Heart left ventricle (tissue), 16 donors: ENCODE measurements around the gene HSF5. TPM values are rescaled to one million over a fixed set of nuclear protein-coding genes. Genes with fewer than 3 reads are reported as not detected.

Source experiments
- ATAC-seq, 4 donors: fragments of 200-7000 bp; cut with Tn5 transposase; one replicate each; pipeline ENCODE4 v1.9.1; 2020 to 2022; ENCODE audit warnings: moderate library complexity in 4 of 4, mild to moderate bottlenecking in 3 of 4, moderate number of reproducible peaks in 1 of 4
- DNase-seq, 5 donors: peaks; one replicate each; pipeline ENCODE4 v3.0.0-alpha.2; 2020
- H3K27ac ChIP-seq, 12 donors: fragments of 200-600 bp; sonication (generic) in 4 of 12; one replicate each; pipeline versions ENCODE4 v1.5.0 to v1.8.0; 2016 to 2022; ENCODE audit warnings: mild to moderate bottlenecking in 2 of 12
- H3K27me3 ChIP-seq, 9 donors: fragments of 200-600 bp; sonication (generic) in 2 of 9; one replicate each; pipeline versions ENCODE4 v1.5.1 to v1.8.0; 2016 to 2022; ENCODE audit warnings: mild to moderate bottlenecking in 3 of 9
- H3K36me3 ChIP-seq, 9 donors: fragments of 200-600 bp; sonication (generic) in 2 of 9; one replicate each; pipeline versions ENCODE4 v1.5.0 to v1.8.0; 2018 to 2022; ENCODE audit warnings: mild to moderate bottlenecking in 2 of 9
- H3K4me1 ChIP-seq, 12 donors: fragments of 200-600 bp; sonication (generic) in 4 of 12; one replicate each; pipeline versions ENCODE4 v1.5.0 to v1.8.0; 2016 to 2022; ENCODE audit warnings: mild to moderate bottlenecking in 3 of 12
- H3K4me3 ChIP-seq, 12 donors: fragments of 200-600 bp; sonication (generic) in 4 of 12; one replicate each; pipeline versions ENCODE4 v1.5.0 to v1.8.0; 2017 to 2022; ENCODE audit warnings: mild to moderate bottlenecking in 9 of 12, moderate library complexity in 4 of 12
- H3K9me3 ChIP-seq, 12 donors: fragments of 200-600 bp; sonication (generic) in 4 of 12; one replicate each; pipeline versions ENCODE4 v1.5.0 to v1.8.0; 2016 to 2022; ENCODE audit warnings: mild to moderate bottlenecking in 1 of 12
- CTCF ChIP-seq, 12 donors: fragments of 200-600 bp; sonication (generic) in 4 of 12; IDR thresholded peaks; one replicate each; pipeline versions ENCODE4 v1.5.0 to v1.8.0; 2018 to 2022; ENCODE audit warnings: antibody characterized with exemption in 12 of 12, mild to moderate bottlenecking in 5 of 12
- POLR2A ChIP-seq, 2 donors: fragments of 450-650 bp; IDR thresholded peaks; one replicate each; pipeline ENCODE4 v1.6.1; 2017; ENCODE audit warnings: antibody characterized with exemption in 2 of 2, mild to moderate bottlenecking in 2 of 2, moderate library complexity in 2 of 2
- WGBS, 4 donors: extraction: QIAGEN DNeasy Blood & Tissue Kit in 2 of 4; methylation state at CpG; one replicate each; pipeline versions ENCODE4 v1.1.5 to v1.1.7; 2013 to 2018; 5-methylcytosine and 5-hydroxymethylcytosine counted together
- intact Hi-C, 10 donors: fragments of 100-400 bp; cut with DNase I; formaldehyde crosslinking; loops; one replicate each; pipeline versions ENCODE4 v1.11.1 to v1.14.2; 2022
- polyA plus RNA-seq, 2 donors: library from polyadenylated mRNA; stranded (reverse); fragments of 200-250 nt; gene quantifications; one replicate each; pipeline ENCODE4 v1.2.3, GENCODE V29; 2013
- total RNA-seq, 9 donors: library from RNA; depleted of rRNA in 2 of 9; stranded (reverse); fragments of >200 nt in 2 of 9; fragmentation: NEBNext Ultra II Directional in 3 of 9; extraction: Animal tissue kit (Norgen Biotek cat#: 25700) in 3 of 9; gene quantifications; one replicate each; pipeline versions ENCODE4 v1.1.0 to v1.2.4, GENCODE V29; 2016 to 2023
- donor health status: ischemic (EF 13 %, LVEDD 7.1; RV severe dilation, severe dysfunction).
- donor health status: healthy with polysubstance abuse.
- donor health status: DM: no; HTN: yes; CAD: no.
- donor health status: DM: no; HTN: no; CAD: no.
- donor health status: ischemic (EF 25% LVEDD 6.9; RV normal size, moderate dysfunction).
- donor health status: ischemic (EF 25% LVEDD 5.7; RV mildly dilated, moderate dysfunction).
- donor health status: healthy.
- donor health status: DM: yes; HTN: yes; CAD: no.
- donor health status: ischemic (EF 35%, LVEDD 5.7; RV mildly dilated, moderate dysfunction).
- donor health status: nonischemic (EF 11% LVEDD 7.7; RV severe dilation, severe dysfunction).
- donor health status: DM: yes; HTN: yes; CAD: no.
- donor health status: PGD.
- donor health status: ischemic (EF 29% LVEDD 5.4; RV normal size, mild dysfunction).
- donor health status: nonischemic (EF 23%, LVEDD 6.1; RV moderate dilation, normal function).

HSF5 gene
- total and polyA plus RNA-seq, 11 donors = 0.06 to 0.19 TPM; not detected in 9

GRCh38 chr17:58412064-58412703 is 76.0 kb downstream of the HSF5 start:
- H3K4me3 ChIP-seq = no peak overlapping the region
- H3K36me3 ChIP-seq = no peaks in the 10 kb centered on the region
- H3K9me3 ChIP-seq = no peaks in the 10 kb centered on the region
- H3K4me1 ChIP-seq = no peaks in the 10 kb centered on the region
- H3K27ac ChIP-seq = no peak overlapping the region
- TF ChIP-seq CTCF (IDR thresholded peaks at IDR 0.05) = no peak
- TF ChIP-seq POLR2A (IDR thresholded peaks at IDR 0.05) = no peak
- ATAC-seq (no peak), DNase-seq (no peak)
- intact Hi-C loops = loop anchor here in 6 of 10 donors (5.0 to 10.0 kb wide), 4 partner anchors 55 to 167 kb away; partner anchors contain the start of gene TSPOAP1 (in 3 of the 6)
- WGBS, 4 donors = 90 to 97% (median 95%) methylated on average over 1 of the region's 1 CpG
- H3K27me3 ChIP-seq = peaks cover 0 to 3% (median 0%) of the 10 kb centered on the region in 9 donors

- 58 to 78% (median 73%) methylated on average over 1 of the region's 1 CpG for WGBS, 4 donors
- Histone ChIP-seq H3K4me1 (no peaks in the 10 kb centered on the region), H3K27ac (no peak overlapping the region), H3K9me3 (no peaks in the 10 kb centered on the region), H3K4me3 (no peak overlapping the region), H3K27me3 (peaks cover 0 to 6% (median 0%) of the 10 kb centered on the region in 9 donors), H3K36me3 (no peaks in the 10 kb centered on the region)
- TF ChIP-seq POLR2A (IDR thresholded peaks at IDR 0.05) = no peak
- TF ChIP-seq CTCF (IDR thresholded peaks at IDR 0.05) = no peak
- intact Hi-C loops = loop anchor here in 6 of 10 donors (5.0 to 10.0 kb wide), 4 partner anchors 54 to 167 kb away; partner anchors contain the start of gene TSPOAP1 (in 3 of the 6)
- ATAC-seq = no peak
- no peak for DNase-seq
These were observed 76.8 kb downstream of the HSF5 start for GRCh38 chr17:58411408-58411894.

- Histone ChIP-seq H3K4me1 (no peaks in the 10 kb centered on the region), H3K36me3 (no peaks in the 10 kb centered on the region), H3K27ac (no peak overlapping the region), H3K4me3 (no peak overlapping the region), H3K9me3 (no peaks in the 10 kb centered on the region), H3K27me3 (peaks cover 0 to 7% (median 0%) of the 10 kb centered on the region in 9 donors)
- DNase-seq (no peak), ATAC-seq (no peak)
- TF ChIP-seq CTCF (IDR thresholded peaks at IDR 0.05) (no peak), POLR2A (IDR thresholded peaks at IDR 0.05) (no peak)
- intact Hi-C loops = loop anchor here in 6 of 10 donors (5.0 to 10.0 kb wide), 4 partner anchors 54 to 166 kb away; partner anchors contain the start of gene TSPOAP1 (in 3 of the 6)
These were observed 77.3 kb downstream of the HSF5 start for GRCh38 chr17:58410714-58411407.

GRCh38 chr17:58409432-58409831 is 78.8 kb downstream of the HSF5 start:
- Histone ChIP-seq H3K9me3 (no peaks in the 10 kb centered on the region), H3K27ac (no peak overlapping the region), H3K36me3 (no peaks in the 10 kb centered on the region), H3K4me3 (no peak overlapping the region), H3K4me1 (no peaks in the 10 kb centered on the region), H3K27me3 (peaks cover 0 to 7% (median 0%) of the 10 kb centered on the region in 9 donors)
- intact Hi-C loops = no loop called here
- no peak for TF ChIP-seq POLR2A (IDR thresholded peaks at IDR 0.05)
- no peak for TF ChIP-seq CTCF (IDR thresholded peaks at IDR 0.05)
- 82 to 90% (median 88%) methylated on average over 5 of the region's 5 CpGs for WGBS, 4 donors
- DNase-seq (no peak), ATAC-seq (no peak)
